Measurements from ENCODE around the gene CPNE4. TPM values are rescaled to one million over a fixed set of nuclear protein-coding genes. Genes with fewer than 3 reads are reported as not detected.

CPNE4 gene
- total RNA-seq, 2 experiments from 2014 or later = not detected

GRCh38 chr3:131616719-131617118 is 418.1 kb downstream of the CPNE4 start:
- ChIA-PET CTCF (interaction anchor here (0.6 kb wide), 1 partner anchor 439 kb away, joined by 3 read pairs; no protein-coding TSS in a partner anchor), POLR2A (interaction anchor here (0.7 kb wide), 1 partner anchor 496 kb away, joined by 3 read pairs; no protein-coding TSS in a partner anchor)
- Mint-ChIP-seq H3K36me3 (ENCODE audit: low read depth) (no peaks in the 10 kb centered on the region), H3K27me3 (peaks cover 16% of the 10 kb centered on the region), H3K9me3 (ENCODE audit: low read depth) (no peaks in the 10 kb centered on the region), H3K27ac (no peak overlapping the region), H3K4me1 (no peaks in the 10 kb centered on the region), H3K4me3 (no peak overlapping the region)
- intact Hi-C loops (cut with DNase I, micrococcal nuclease) = no loop called here
- no peak for DNase-seq
- ATAC-seq = no peak

- POLR2A ChIA-PET = no interaction called here
- DNase-seq = no peak
- Mint-ChIP-seq H3K4me1 (no peaks in the 10 kb centered on the region), H3K27me3 (peaks cover 16% of the 10 kb centered on the region), H3K36me3 (ENCODE audit: low read depth) (no peaks in the 10 kb centered on the region), H3K4me3 (no peak overlapping the region), H3K9me3 (ENCODE audit: low read depth) (no peaks in the 10 kb centered on the region), H3K27ac (no peak overlapping the region)
- CTCF ChIA-PET = no interaction called here
- intact Hi-C loops (cut with DNase I, micrococcal nuclease) = no loop called here
- ATAC-seq = no peak
These were observed 422.1 kb downstream of the CPNE4 start for GRCh38 chr3:131612745-131613144.

- DNase-seq = no peak
- no peaks in the 10 kb centered on the region for H3K36me3 Mint-ChIP-seq (ENCODE audit: low read depth)
- H3K27ac Mint-ChIP-seq = no peak overlapping the region
- H3K4me1 Mint-ChIP-seq = no peaks in the 10 kb centered on the region
- no peak for ATAC-seq
- POLR2A ChIA-PET = no interaction called here
- intact Hi-C loops (cut with DNase I, micrococcal nuclease) = no loop called here
- H3K4me3 Mint-ChIP-seq = no peak overlapping the region
- CTCF ChIA-PET = no interaction called here
- H3K9me3 Mint-ChIP-seq (ENCODE audit: low read depth) = no peaks in the 10 kb centered on the region
- peaks cover 23% of the 10 kb centered on the region for H3K27me3 Mint-ChIP-seq
These were observed 424.6 kb downstream of the CPNE4 start for GRCh38 chr3:131610174-131610573.

GRCh38 chr3:131608741-131609140 is 426.1 kb downstream of the CPNE4 start:
- DNase-seq (no peak), ATAC-seq (no peak)
- Mint-ChIP-seq H3K4me1 (no peaks in the 10 kb centered on the region), H3K27me3 (peaks cover 18% of the 10 kb centered on the region), H3K4me3 (no peak overlapping the region), H3K9me3 (ENCODE audit: low read depth) (no peaks in the 10 kb centered on the region), H3K36me3 (ENCODE audit: low read depth) (no peaks in the 10 kb centered on the region), H3K27ac (no peak overlapping the region)
- intact Hi-C loops (cut with DNase I, micrococcal nuclease) = no loop called here
- ChIA-PET POLR2A (no interaction called here), CTCF (interaction anchor here (0.6 kb wide), 1 partner anchor 720 kb away, joined by 3 read pairs; no protein-coding TSS in a partner anchor)

GRCh38 chr3:131608296-131608695 is 426.5 kb downstream of the CPNE4 start:
- intact Hi-C loops (cut with DNase I, micrococcal nuclease) = no loop called here
- no peak for DNase-seq
- ChIA-PET POLR2A (no interaction called here), CTCF (interaction anchor here (0.6 kb wide), 2 partner anchors 31 to 720 kb away, joined by 3 read pairs; no protein-coding TSS in a partner anchor)
- Mint-ChIP-seq H3K4me1 (no peaks in the 10 kb centered on the region), H3K4me3 (no peak overlapping the region), H3K36me3 (ENCODE audit: low read depth) (no peaks in the 10 kb centered on the region), H3K9me3 (ENCODE audit: low read depth) (no peaks in the 10 kb centered on the region), H3K27me3 (peaks cover 18% of the 10 kb centered on the region), H3K27ac (no peak overlapping the region)
- ATAC-seq = no peak

GRCh38 chr3:131605916-131606315 is 428.9 kb downstream of the CPNE4 start:
- Mint-ChIP-seq H3K4me3 (no peak overlapping the region), H3K9me3 (ENCODE audit: low read depth) (no peaks in the 10 kb centered on the region), H3K27ac (no peak overlapping the region), H3K36me3 (ENCODE audit: low read depth) (no peaks in the 10 kb centered on the region), H3K4me1 (no peaks in the 10 kb centered on the region), H3K27me3 (peaks cover 26% of the 10 kb centered on the region)
- ATAC-seq (no peak), DNase-seq (no peak)
- ChIA-PET POLR2A (no interaction called here), CTCF (no interaction called here)
- intact Hi-C loops (cut with DNase I, micrococcal nuclease) = no loop called here

GRCh38 chr3:131602011-131602779 is 432.6 kb downstream of the CPNE4 start:
- POLR2A ChIA-PET = no interaction called here
- DNase-seq (no peak), ATAC-seq (no peak)
- Mint-ChIP-seq H3K27me3 (peaks cover 27% of the 10 kb centered on the region), H3K27ac (no peak overlapping the region), H3K4me3 (no peak overlapping the region), H3K9me3 (ENCODE audit: low read depth) (no peaks in the 10 kb centered on the region), H3K4me1 (no peaks in the 10 kb centered on the region), H3K36me3 (ENCODE audit: low read depth) (no peaks in the 10 kb centered on the region)
- intact Hi-C loops (cut with DNase I, micrococcal nuclease) = no loop called here
- CTCF ChIA-PET = no interaction called here

GRCh38 chr3:131597816-131598215 is 437.0 kb downstream of the CPNE4 start:
- no peaks in the 10 kb centered on the region for H3K4me1 Mint-ChIP-seq
- POLR2A ChIA-PET = no interaction called here
- CTCF ChIA-PET = no interaction called here
- DNase-seq (no peak), ATAC-seq (no peak)
- no peak overlapping the region for H3K4me3 Mint-ChIP-seq
- intact Hi-C loops (cut with DNase I, micrococcal nuclease) = no loop called here
- no peak overlapping the region for H3K27ac Mint-ChIP-seq
- peaks cover 25% of the 10 kb centered on the region for H3K27me3 Mint-ChIP-seq
- H3K36me3 Mint-ChIP-seq (ENCODE audit: low read depth) = no peaks in the 10 kb centered on the region
- no peaks in the 10 kb centered on the region for H3K9me3 Mint-ChIP-seq (ENCODE audit: low read depth)

- H3K4me1 Mint-ChIP-seq = no peaks in the 10 kb centered on the region
- CTCF ChIA-PET = no interaction called here
- DNase-seq (no peak), ATAC-seq (no peak)
- no peaks in the 10 kb centered on the region for H3K9me3 Mint-ChIP-seq (ENCODE audit: low read depth)
- POLR2A ChIA-PET = no interaction called here
- H3K27me3 Mint-ChIP-seq = peaks cover 26% of the 10 kb centered on the region
- intact Hi-C loops (cut with DNase I, micrococcal nuclease) = no loop called here
- no peaks in the 10 kb centered on the region for H3K36me3 Mint-ChIP-seq (ENCODE audit: low read depth)
- H3K27ac Mint-ChIP-seq = no peak overlapping the region
- no peak overlapping the region for H3K4me3 Mint-ChIP-seq
These were observed 437.9 kb downstream of the CPNE4 start for GRCh38 chr3:131596884-131597283.

GRCh38 chr3:131591394-131592014 is 443.3 kb downstream of the CPNE4 start:
- no peak for ATAC-seq
- Mint-ChIP-seq H3K27me3 (peaks cover 18% of the 10 kb centered on the region), H3K4me3 (no peak overlapping the region), H3K36me3 (ENCODE audit: low read depth) (no peaks in the 10 kb centered on the region), H3K4me1 (no peaks in the 10 kb centered on the region), H3K27ac (no peak overlapping the region), H3K9me3 (ENCODE audit: low read depth) (no peaks in the 10 kb centered on the region)
- POLR2A ChIA-PET = no interaction called here
- CTCF ChIA-PET = interaction anchor here (0.7 kb wide), 1 partner anchor 207 kb away, joined by 4 read pairs; no protein-coding TSS in a partner anchor
- DNase-seq = no peak
- intact Hi-C loops (cut with DNase I, micrococcal nuclease) = no loop called here

GRCh38 chr3:131586277-131586676 is 448.5 kb downstream of the CPNE4 start:
- H3K9me3 Mint-ChIP-seq (ENCODE audit: low read depth) = no peaks in the 10 kb centered on the region
- ATAC-seq = no peak
- no peak overlapping the region for H3K4me3 Mint-ChIP-seq

GRCh38 chr3:131582438-131582837 is 452.4 kb downstream of the CPNE4 start:
- intact Hi-C loops (cut with DNase I, micrococcal nuclease) = no loop called here
- Mint-ChIP-seq H3K4me1 (no peaks in the 10 kb centered on the region), H3K27ac (no peak overlapping the region), H3K4me3 (no peak overlapping the region), H3K9me3 (ENCODE audit: low read depth) (no peaks in the 10 kb centered on the region), H3K36me3 (ENCODE audit: low read depth) (no peaks in the 10 kb centered on the region), H3K27me3 (peaks cover 12% of the 10 kb centered on the region)
- no peak for DNase-seq
- ATAC-seq = no peak
- POLR2A ChIA-PET = no interaction called here
- CTCF ChIA-PET = no interaction called here

More at GRCh38 chr3:131586277-131586676, 448.5 kb downstream of the CPNE4 start:
- intact Hi-C loops (cut with DNase I, micrococcal nuclease) = no loop called here
- Mint-ChIP-seq H3K27ac (no peak overlapping the region), H3K4me1 (no peaks in the 10 kb centered on the region), H3K27me3 (peaks cover 16% of the 10 kb centered on the region), H3K36me3 (ENCODE audit: low read depth) (no peaks in the 10 kb centered on the region)
- DNase-seq = no peak
- ChIA-PET POLR2A (no interaction called here), CTCF (interaction anchor here (0.6 kb wide), 1 partner anchor 521 kb away, joined by 3 read pairs; no protein-coding TSS in a partner anchor)

Data from activated CD4-positive, alpha-beta T cell treated with anti-CD3 and anti-CD28 coated beads for 36 hours (primary cell).